ENCODE data around the gene BEND7.

BEND7 gene

DNA sequence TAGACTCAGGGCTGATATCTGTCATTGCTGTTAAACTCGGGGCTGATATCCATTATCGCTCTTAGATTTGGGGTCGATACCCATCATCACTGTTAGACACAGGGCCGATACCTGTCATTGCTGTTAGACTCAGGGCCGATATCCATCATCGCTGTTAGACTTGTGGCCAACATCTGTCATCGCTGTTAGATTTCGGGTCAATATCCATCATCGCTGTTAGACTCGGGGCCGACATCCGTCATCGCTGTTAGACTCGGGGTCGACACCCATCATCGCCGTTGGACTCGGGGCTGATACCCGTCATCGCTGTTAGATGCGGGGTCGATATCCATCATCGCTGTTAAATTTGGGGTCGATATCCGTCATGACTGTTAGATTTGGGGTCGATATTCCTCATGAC is 54.8 kb downstream of the BEND7 start:
- H3K4me3 ChIP-seq (ENCODE audit: low read depth, low read length), result no peak overlapping the region
- in situ Hi-C loops (cut with HindIII; ENCODE audit: low sequenced_read_pairs), result no loop called here
- TF ChIP-seq, protein P1, sequence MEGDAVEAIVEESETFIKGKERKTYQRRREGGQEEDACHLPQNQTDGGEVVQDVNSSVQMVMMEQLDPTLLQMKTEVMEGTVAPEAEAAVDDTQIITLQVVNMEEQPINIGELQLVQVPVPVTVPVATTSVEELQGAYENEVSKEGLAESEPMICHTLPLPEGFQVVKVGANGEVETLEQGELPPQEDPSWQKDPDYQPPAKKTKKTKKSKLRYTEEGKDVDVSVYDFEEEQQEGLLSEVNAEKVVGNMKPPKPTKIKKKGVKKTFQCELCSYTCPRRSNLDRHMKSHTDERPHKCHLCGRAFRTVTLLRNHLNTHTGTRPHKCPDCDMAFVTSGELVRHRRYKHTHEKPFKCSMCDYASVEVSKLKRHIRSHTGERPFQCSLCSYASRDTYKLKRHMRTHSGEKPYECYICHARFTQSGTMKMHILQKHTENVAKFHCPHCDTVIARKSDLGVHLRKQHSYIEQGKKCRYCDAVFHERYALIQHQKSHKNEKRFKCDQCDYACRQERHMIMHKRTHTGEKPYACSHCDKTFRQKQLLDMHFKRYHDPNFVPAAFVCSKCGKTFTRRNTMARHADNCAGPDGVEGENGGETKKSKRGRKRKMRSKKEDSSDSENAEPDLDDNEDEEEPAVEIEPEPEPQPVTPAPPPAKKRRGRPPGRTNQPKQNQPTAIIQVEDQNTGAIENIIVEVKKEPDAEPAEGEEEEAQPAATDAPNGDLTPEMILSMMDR (IDR thresholded peaks at IDR 0.05; ENCODE audit: low read depth, low read length, missing control alignments), result no peak
- no peak for DNase-seq (ENCODE audit: low read depth)

DNA sequence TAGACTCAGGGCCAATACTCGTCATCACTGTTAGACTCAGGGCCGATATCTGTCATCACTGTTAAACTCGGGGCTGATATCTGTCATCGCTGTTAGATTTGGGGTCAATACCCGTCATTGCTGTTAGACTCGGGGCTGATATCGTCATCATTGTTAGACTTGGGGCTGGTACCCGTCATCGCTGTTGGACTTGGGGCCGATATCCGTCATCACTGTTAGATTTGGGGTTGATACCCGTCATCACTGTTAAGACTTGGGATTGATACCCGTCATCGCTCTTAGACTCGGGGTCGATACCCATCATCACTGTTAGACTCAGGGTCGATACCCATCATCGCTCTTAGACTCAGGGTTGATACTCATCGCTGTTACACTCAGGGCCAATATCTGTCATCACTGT is 56.5 kb downstream of the BEND7 start:
- no peak for DNase-seq (ENCODE audit: low read depth)
- in situ Hi-C loops (cut with HindIII; ENCODE audit: low sequenced_read_pairs), result no loop called here
- TF ChIP-seq, protein P1 (IDR thresholded peaks at IDR 0.05; ENCODE audit: low read depth, low read length, missing control alignments), result no peak
- H3K4me3 ChIP-seq (ENCODE audit: low read depth, low read length), result no peak overlapping the region

DNA sequence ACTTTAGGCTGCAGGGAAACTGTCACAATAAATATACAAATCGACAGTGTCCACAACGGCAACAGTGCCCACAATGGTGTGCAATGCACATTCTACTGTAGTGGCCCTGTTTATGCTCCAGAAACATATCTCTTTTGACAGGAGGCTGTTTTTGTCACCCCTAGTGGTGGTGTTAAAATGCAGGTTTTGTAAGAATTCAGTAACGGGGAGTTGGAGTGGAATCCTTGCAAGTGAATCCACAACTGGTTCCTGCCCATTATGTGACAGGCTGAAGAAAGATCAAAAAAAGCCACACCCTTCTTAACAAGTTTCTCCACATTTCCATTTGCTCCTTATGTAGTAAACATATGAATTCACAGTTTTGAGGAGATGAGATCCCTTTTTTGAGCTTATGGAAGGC is 58.5 kb downstream of the BEND7 start:
- H3K4me3 ChIP-seq (ENCODE audit: low read depth, low read length), result no peak overlapping the region
- TF ChIP-seq, protein P1 (IDR thresholded peaks at IDR 0.05; ENCODE audit: low read depth, low read length, missing control alignments), result no peak
- in situ Hi-C loops (cut with HindIII; ENCODE audit: low sequenced_read_pairs), result no loop called here
- no peak for DNase-seq (ENCODE audit: low read depth)

DNA sequence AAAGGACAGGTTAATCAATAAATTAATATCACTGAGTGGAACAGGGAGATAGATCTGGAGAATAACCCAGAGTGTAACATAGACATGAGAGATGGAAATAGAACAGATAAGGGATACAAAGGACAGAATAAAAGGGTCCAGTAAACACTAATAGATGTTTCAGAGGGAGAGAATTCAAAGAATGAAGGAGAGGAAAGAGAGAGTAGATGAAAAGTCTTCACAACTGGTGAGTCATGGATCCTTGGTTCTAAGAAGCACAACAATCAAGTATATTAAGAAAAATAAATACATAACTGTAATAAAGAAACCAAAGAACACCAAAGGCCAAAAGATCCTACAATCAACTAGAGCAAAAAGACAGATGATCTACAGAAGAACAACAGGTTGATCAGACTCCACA is 66.3 kb downstream of the BEND7 start:
- TF ChIP-seq, protein P1 (IDR thresholded peaks at IDR 0.05; ENCODE audit: low read depth, low read length, missing control alignments), result no peak
- no peak overlapping the region for H3K4me3 ChIP-seq (ENCODE audit: low read depth, low read length)
- DNase-seq (ENCODE audit: low read depth), result no peak
- in situ Hi-C loops (cut with HindIII; ENCODE audit: low sequenced_read_pairs), result no loop called here

DNA sequence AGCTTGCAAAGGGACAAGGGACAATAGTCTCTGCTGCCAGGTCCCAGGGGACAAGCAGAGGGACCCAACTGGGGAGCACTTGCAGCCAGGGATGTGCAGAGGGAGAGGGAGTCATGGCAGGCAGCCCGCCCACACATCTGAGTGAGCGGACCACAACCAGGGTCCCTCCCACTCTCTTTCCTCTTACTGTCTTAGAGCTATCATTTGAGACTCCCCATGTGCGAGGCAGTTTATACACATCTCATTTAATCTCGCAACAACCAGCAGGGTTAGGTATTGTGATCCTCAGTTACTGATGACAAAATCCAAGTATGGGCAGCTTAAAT is 70.2 kb downstream of the BEND7 start:
- in situ Hi-C loops (cut with HindIII; ENCODE audit: low sequenced_read_pairs), result no loop called here
- TF ChIP-seq, protein P1 (IDR thresholded peaks at IDR 0.05; ENCODE audit: low read depth, low read length, missing control alignments), result no peak
- H3K4me3 ChIP-seq (ENCODE audit: low read depth, low read length), result no peak overlapping the region
- no peak for DNase-seq (ENCODE audit: low read depth)

DNA sequence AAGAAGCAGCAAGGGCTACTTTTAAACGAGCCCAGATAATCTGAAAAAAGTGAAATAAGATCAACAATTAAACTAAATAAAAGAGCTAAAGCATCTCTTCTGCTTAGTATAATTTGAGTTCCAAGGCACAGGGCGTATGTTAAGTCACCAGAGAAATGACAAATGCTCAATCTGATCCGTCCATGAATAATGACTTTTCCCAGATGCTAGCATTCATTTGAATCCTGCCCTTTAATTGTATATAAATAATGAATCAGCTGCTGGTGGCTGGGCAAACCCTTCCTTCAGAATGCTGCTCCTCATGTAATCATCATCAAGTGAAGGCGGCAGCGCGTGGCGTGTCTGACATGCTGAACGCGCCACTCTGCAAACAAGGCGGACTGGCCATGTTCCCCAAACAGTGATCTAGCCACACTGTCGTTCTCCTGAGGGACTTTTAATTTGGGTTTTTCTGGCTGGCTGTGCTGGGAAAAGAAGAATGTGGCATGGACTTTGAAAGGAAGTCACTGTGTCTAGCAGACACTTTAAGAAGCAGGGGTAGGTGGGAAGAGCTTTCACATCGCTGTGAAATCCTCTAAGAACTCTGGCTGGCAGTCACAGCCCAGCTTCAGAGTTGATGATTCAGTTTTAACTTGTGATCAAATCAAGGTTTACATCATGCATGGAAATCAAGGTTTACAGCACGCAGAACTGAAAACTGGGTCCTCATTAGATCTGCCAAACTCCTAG is 70.7 kb downstream of the BEND7 start:
- H3K4me3 ChIP-seq (ENCODE audit: low read depth, low read length), result no peak overlapping the region
- in situ Hi-C loops (cut with HindIII; ENCODE audit: low sequenced_read_pairs), result no loop called here
- TF ChIP-seq, protein P1 (IDR thresholded peaks at IDR 0.05; ENCODE audit: low read depth, low read length, missing control alignments), result no peak
- DNase-seq (ENCODE audit: low read depth), result no peak

Measured in astrocyte of the cerebellum (primary cell).